Stimulated activated CD8-positive, alpha-beta memory T cell treated with anti-CD3 and anti-CD28 coated beads, Interleukin-2, amount 100 ng/mL, for 1 hour (primary cell): Measurements from ENCODE around the gene SYT6.

Experiments
- DNase-seq, 2 donors: peaks; one replicate each; pipeline ENCODE4 v3.0.0-alpha.2; 2020; ENCODE audit warnings: low read depth in 2 of 2

Gene SYT6

DNA sequence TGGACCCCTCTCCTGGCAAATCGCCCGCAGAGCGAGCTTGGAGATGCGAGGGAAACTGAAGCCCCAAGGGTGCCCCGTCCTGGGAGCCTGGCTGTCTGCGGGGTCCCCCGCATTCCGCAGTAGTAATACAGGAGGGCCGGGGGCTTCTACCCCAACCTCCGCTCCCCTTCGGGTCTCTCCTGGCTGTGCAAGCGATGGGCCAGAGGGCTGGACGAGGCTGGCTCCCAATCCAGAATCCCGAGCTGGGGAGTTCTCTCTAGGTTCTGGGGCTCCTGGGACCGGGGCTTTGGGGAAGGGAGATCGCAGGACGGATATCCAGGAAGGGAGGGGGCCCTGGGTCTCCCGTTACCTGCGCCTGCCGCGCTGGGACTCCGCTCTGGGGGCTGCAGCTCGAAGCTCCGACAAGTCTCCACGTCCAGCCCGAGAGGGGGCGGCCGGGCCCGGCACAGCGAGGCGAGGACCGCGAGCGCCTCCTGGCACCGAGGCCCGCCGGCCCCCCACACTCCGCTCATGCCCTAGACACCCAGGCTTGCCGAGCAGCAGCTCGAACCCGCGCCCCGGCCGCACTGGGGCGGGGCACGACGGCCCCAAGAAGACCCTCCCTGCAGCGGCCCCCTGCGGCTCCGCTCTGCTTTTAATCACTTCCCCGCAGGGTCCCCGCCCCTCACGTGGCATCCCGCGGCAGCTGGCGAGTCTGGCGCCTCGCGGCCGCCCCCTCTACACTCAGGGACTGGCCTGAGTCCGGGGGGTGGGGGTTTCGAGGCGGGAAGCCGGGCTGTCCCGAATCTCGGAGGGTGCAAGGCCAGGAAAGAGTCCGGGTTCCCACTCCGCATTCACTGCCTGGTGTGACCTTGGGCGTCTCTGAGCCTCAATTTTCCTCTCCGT, at the start of gene SYT6:
Gene SYT6 (minus strand): TSS at position 609 of the 885 bp plus-strand sequence. CDS start 97 bp downstream, at position 512.
- no peak for DNase-seq

- DNase-seq: no peak
Measured at GRCh38 chr1:114201486-114201885, 47.8 kb upstream of the SYT6 start.

DNA sequence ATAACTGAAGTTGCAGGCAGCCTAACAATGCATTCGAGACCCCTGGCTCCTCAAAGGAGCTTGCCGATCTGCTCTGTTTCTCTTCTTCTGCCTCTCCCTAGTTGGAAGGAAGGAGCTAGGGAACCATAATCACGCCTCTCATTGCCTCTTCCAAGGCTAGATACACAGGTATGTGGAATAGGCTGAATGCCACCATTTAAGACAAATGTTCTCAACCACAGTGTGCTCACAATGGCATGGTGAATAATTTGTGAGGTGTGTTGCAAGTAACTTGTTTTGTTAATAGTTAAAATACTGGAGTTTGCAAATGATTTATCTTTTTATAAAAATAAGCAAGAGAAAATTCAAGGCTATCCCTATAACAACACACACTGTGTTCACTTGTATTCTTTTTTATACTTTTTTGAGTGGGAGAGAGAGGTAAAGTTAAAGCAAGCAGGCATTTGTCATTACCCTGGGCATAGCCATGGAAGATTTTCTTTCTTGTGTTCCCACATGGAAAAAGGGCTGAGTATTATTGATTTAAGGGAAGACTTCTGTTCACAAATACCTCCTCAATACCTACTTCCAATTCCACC, 45.4 kb upstream of the SYT6 start:
- no peak for DNase-seq

GRCh38 chr1:114196992-114197907, 43.6 kb upstream of the SYT6 start:
- no peak for DNase-seq

DNA sequence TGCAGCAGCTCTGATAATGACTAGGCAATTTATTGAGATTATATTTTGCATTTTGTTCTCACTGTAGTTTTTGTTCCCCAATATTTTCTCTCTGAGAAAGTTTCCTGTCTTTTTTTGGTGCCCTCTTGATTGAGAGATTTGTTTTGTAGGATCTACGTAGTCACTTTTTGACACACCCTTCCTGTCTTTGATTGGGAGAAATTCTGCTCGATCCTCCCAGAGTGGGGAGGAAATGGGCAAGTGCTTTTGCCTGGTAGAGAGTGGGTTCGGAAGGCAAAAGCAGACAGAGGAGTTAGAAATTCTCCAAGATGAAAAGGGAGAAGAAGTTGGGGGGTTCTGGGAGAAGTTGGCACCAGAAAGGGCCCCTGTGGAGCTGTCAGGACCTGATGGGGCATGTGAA, 42.1 kb upstream of the SYT6 start:
- no peak for DNase-seq

DNA sequence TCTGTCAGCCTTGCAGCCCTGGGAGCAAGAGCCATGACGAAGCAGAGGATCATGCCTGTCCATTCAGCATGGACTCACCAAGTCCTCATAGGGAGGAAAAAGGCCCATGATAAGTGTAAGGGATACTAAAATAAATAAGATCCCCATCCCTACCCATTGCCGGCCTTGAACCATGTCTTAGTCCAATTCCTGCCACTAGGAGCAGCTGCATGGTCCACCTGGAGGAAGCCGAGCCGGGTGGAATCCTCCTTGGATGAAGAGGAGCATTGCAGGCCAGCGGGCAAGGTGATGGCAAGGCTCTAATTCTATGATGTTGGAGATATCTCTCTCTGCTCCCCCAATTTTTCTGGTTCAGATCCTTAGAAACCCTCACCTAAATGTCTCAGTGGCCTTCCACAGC, 38.7 kb upstream of the SYT6 start:
- DNase-seq: no peak

DNA sequence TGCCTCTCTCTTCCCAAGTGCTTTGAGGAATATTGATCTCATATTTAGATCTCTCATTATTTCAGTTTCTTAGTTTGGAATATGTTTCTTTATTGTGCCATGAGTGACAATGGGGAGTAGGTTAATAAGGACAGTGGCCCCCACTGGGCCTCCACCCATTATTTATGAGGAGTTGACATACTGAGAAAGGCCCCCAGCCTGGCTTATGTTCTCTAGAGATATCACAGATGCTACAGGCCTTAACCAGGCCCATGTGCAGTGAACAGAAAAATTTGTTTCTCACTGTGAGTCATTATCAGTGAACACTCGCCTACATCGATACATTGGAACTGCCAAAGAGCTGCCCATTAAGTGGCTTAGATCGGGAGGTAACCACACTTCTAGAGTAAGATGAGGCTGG, 35.7 kb upstream of the SYT6 start:
- DNase-seq: no peak

- DNase-seq: no peak
Measured at GRCh38 chr1:114181356-114181755, 27.7 kb upstream of the SYT6 start.

DNA sequence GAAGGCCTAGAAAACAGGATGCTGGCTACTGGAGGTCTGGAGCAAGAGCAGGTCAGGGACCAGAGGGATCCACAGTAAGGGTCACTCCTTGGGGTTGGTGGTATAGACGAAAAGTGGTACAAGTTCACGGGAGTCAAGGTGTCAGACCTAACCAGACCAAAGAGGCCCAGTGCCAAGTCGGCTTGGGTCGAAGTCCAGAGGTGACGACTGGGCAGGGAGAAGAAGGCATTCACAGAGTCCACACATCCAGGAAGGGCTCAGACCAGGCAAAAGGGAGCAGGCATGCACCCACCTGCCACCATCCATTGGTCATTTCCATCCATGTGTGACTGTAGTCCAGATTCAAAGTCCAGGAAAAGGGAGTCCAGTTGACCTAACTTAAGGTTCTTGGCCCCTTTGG, 27.1 kb upstream of the SYT6 start:
- DNase-seq: no peak

DNA sequence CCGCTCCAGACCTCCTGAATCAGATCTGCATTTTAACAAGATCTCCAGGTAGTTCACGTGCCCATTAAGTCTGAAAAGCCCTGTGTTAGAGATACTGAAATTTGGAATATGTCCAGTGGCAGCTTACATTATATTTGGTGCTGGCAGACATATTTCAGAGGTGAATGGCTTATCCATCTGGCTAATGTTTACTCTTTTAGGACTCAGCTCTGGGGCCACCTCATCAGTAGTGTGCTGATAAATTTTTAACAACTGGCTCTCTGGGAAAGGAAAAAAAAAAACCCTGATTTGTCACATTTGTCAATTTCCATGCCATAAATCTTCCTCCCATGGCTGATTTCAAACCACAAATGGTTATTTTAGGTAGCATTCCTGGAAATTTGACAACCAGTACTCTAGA, 25.3 kb upstream of the SYT6 start:
- no peak for DNase-seq

DNA sequence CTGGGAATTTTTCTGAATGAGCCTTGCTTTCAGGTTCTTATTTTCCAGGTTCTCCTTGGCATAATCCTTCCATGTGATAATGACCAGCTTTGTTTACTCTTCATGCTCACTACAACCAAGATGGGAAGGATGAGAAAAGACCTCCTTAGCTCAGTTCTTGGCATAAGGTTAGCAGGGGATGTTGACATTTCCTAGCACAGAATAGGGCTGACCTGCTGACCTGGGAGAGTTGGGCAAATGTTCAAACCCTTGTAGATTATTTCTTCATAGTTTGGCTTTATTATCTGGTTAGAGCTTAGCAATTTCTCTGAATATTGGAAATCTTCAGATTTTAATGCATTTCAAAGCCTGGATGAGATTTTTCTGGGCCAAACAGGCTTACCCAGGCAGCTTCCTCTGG, 23.6 kb upstream of the SYT6 start:
- no peak for DNase-seq

GRCh38 chr1:114176366-114176765, 22.7 kb upstream of the SYT6 start:
- DNase-seq: no peak

DNA sequence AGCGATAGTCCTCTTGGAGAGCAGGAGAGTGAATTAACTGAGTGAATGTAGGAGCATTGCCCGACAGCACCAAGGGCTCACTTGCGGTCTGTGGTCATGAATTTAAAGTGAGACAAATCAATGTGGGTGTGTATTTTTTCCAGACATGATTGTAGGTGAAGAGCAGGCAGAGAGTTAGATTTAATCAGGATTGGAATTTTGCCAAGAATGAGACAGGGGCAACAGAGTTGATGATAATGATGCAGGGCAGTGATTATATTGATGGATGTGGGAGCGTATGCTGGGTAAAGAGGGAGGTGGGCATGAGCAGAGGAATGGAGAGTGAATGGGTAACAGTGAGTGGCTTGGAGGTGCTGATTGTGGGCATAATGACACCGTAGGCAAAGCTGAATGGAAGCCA, 20.0 kb upstream of the SYT6 start:
- DNase-seq: no peak

DNA sequence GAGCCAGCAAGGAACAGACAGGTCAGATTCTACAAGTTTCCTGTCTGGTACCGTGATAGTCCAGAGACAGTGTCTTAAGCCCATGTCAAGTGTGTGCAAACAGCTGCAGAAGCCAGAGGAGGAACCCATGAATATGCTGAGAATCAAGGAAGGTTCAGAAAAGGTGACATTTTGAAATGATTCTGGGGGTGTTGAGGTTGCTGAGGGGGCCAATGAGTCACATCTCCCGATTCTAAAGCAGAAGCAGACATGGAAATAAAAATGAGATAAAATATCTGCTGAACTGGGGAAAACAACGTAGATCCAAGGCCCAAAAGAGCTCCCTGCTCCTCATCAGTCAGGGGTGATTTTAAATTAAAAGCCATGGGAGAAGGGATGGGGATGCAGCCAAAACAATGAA, 15.8 kb upstream of the SYT6 start:
- DNase-seq: no peak

GRCh38 chr1:114167226-114167625, 13.6 kb upstream of the SYT6 start:
- no peak for DNase-seq

GRCh38 chr1:114164840-114165543, 11.3 kb upstream of the SYT6 start:
- no peak for DNase-seq

- no peak for DNase-seq
Measured at GRCh38 chr1:114159941-114160340, 6.3 kb upstream of the SYT6 start.

GRCh38 chr1:114157275-114157660, 3.6 kb upstream of the SYT6 start:
- no peak for DNase-seq

DNA sequence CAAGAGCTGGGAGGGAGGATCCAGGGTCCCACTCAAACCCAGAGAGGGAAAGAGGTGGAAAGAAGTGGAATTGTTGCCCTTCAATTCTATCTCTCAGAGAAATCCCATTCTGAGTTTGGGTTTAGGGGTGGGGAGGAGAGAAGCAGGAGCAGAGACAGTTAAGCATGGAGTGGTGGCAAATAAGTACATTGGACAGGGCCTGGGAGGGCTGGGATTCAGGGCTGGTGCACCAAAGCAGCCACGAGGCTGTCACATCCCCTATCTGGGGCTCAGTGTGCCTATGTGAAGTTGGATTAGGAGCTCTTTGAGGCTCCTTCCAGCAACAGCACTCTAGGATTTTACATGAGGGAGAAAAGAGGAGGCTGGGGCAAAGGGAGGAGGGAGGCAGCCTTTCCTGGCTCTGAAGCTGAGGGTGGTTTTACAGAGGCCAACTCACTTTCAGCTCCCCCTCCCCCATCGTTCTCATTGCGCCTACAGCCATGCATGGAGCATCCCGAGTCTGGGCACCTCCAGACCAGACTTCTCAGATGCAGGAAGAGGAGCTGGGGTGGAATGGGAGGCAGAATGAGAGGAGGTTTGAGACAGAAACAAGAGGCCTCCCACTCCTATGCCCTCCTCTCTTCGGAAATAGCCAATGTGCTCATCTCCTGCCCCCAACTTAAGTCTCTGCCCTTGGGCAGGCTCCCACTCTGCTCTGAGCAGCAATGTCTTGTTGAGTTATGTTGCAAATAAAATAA, 3.0 kb upstream of the SYT6 start:
- no peak for DNase-seq

GRCh38 chr1:114155706-114156105, 2.0 kb upstream of the SYT6 start:
- no peak for DNase-seq

DNA sequence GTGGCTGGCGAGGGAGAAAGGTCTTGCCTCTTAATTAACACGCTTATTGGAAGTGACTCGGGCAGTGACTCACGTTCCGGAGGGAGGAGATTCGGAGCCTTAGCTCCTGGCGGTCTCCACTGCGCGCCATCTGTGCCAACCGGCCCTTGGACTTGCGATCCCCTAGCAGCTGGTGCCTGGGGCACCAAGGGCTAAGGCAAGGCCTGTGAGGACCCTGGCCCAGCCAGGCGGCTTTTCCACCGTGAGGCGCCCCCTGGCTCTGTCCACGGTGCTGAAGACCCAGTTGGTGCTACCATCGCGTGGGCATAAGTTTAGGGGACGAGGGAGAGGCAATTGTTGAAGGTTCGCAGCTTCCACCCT, 1.3 kb upstream of the SYT6 start:
- DNase-seq: no peak
